Ureter (tissue), 1 donor: ENCODE data around the gene HERC2. TPM values are rescaled to one million over a fixed set of nuclear protein-coding genes. Genes with fewer than 3 reads are reported as not detected.

ENCODE experiments used
- DNase-seq: peaks from one replicate; pipeline ENCODE4 v3.0.0-alpha.2; 2020; ENCODE audit warnings: low spot score
- total RNA-seq: library from RNA; stranded (reverse); gene quantifications from one replicate; pipeline ENCODE4 v1.2.4, GENCODE V29; 2023
- donor health status: DM: yes; HTN: yes; CAD: no.

The HERC2 gene
- total RNA-seq, 1 donor from 2014 or later, result 83.2 TPM

DNA sequence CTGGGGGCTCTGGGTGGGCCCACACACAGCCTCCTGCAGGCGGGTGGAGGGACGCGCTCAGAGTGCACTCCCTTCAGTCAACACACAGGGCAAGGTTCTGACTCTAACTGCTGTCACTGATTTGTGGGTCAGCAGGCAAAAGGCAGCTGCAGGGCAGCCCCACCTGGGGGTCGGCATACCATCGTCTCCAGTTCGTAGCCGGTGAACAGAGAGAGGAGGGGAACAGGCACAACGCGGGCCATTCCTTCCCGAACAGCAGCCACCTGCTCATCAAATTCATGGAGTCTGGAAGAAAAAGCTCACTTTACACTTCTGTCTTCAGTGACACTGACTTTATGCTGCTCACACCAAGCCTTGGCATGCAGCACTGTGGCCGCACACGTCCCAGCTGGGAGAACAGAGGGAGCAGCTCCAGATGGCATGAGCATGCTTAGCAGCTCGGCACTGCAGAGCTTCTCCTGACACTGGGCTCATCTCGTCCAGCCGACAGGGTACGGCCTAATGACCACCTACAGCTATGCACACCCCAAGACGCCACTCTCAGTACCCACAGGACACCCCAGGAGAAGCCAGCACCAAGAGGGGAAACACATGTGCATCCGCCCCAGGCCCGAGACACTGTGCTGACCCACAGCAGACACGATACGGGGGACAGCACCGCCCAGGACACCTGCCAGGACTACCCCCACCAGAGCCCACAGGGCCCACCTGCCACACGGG, 208.4 kb downstream of the HERC2 start:
- no peak for DNase-seq

DNA sequence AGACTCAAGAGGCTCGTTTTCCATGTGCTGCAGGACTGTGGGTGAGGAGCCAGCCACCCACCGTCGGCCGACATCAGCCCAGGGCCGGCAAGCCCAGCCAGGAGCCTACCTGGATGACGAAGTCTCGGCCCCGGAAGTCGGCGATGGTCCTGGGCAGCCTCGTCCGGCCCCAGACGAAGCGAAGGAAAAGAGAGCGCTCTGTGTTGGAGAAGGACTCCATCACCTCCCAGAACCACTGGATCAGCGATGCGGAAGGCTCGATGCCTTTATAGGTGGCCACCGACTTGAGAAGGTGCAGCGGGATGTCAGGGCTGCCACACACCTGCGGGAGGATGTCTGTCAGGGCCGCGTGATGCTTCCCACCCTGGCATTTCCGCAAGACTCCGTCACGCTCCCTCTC, 209.0 kb downstream of the HERC2 start:
- DNase-seq, result no peak

DNA sequence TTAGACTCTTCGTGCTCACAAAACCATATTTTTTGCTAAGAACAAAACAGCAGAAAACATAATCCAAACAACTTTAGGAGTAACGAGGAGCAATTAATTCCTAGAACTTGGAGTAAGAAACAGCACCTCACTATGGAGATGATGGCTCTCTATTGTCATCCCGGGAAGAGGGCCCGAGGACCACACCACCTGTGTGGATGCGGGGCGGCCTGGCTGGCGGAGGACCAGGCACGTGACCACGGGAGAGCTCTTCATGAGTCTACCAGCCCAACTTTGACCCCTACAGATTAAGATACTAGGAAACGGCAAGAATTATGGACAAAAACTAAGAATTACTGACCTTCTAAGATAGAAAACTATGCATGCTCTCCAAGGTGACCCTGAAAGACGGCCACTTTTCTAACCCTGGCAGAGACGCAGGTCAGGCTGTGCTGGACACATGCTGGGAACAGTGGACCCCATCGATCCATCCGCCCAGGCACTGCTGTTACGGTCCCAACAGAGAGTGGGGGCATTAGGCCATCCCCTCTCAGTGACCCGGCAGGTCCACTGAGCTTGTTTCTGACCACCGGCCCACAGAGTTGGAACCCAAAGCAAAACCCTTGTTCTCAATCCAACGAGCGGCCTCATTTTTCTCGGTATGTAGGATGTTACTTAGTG, 209.7 kb downstream of the HERC2 start:
- DNase-seq, result no peak

DNA sequence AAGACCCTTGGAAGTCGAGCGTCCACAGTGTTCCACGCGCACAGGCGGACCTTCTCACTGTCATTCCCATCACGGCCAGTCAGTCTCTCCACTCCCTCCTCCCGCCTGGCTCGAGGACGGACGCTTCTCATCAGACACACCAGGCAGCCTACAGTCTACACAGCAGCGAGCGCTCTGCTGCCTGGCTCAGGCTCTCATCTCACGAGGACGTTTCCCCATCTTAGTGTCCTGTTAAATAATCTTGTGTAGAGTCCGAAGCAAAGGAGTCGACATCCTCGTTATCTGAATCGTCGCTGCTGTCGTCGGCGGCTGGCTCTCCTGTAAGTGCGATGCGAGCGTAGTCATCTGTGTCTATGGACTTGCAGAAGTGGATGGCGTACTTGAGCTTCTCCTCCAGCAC, 210.4 kb downstream of the HERC2 start:
- DNase-seq, result no peak

DNA sequence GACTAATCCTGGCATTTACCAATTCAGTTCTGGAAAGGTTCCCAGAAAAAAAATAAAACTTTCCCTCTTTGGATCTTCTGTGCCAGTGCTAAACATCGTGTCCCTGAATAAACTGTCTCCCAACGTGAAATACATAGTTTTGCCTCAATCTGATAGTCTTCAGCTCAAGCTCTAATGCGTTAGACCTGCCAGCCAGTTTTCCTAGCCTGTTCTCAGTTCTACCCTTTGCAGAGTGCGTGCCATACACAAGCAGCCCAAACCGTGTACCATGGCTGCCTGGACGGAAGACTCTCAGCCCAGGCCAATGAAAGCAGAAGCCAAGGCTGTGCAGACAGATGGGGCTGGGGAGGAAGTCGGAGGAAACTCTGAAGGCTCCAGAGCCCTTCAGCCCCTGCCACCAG, 211.5 kb downstream of the HERC2 start:
- DNase-seq, result no peak

DNA sequence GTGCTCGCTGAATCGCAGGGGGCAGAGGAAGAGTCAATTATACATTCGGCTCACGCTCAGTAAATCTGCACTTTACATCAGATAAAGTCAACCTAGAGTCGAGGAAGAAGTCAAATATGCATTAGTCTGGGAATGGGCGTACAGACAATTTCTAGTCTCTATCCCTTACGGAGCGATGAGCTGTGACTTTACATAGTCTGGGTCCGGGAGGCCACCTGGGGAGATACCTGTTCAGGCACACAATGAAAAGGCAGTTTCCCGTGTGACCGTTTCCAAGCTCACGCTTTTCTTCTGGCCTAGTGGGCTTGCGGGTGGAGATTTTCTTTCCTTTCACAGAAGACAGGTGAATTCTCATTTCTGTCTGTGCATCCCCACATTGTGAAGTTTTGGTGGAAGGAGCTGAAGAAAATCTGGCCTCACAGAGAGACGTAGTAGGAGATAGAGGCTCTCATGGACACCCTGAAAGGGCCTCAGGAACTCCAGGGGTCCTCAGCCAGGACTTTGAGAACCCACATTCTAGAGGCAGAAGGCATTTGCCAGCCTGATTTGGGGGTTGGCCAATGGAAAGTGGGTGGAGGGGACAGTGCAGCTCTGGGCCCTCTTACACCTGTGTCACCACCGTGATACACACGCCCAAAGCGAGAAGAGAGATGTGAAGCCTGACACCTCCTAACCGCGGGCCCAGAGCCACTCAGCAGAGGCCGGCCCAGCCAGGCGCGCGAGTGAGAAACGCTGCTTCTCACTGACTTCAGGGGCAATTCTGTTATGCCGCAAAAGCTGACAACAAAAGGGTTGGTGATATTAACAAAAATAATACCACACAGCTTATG, 212.1 kb downstream of the HERC2 start:
- DNase-seq, result no peak

DNA sequence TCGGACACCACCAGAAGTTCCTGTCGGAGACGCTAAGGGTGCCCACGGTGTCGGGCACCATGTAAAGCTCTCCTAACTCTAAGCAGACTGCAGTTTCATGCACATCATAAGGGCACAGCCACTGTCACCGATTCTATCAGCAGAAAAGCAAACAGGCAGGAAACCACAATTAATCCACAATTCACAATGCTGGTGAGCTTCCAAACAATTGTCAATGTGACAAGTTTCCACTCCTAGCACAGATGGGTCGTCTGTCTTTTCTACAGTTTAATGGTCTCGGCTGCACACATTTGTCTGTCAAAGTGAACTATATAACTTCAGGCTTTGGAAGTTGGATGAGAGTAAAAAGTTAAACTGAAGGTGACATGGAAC, 214.1 kb downstream of the HERC2 start:
- DNase-seq, result no peak

DNA sequence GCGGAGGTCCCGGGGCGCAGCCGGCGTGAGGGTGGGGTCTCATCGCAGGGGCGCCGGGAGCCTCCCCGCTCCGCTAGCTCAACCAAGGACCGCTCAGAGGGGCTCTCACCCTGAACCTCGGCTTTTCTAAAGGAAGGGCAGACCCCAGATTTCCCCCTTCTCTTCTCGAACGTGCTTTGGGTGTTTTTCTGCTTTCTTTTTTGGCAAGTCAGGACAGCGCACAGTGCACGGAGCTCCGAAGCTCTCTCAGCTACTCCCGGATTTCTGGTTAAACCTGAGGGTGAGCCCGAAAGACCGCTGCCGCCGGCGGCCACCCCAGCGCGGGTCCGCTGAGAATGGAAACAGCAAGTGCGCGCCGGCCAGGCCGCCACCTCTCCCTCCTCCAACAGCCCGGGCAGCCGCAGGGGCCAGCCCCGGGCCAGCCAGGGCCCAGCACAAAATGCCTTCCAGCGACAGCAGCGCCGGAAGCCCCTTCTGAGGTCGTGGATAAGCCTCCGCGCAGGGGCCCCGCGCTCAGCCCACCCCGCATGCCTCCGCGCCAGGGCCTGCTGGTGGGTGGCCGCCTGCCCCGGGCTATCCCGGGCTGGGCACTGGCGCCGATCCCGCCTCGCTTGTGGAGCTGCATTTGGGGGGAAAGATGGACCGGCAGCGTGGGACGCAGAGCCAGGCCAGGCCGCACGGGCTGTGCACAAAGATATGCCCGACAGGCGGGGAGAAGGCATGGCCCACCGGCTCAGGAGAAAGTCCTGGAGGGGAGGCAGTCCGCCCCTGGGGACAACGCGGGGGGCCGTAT, 214.7 kb downstream of the HERC2 start:
- DNase-seq, result no peak

DNA sequence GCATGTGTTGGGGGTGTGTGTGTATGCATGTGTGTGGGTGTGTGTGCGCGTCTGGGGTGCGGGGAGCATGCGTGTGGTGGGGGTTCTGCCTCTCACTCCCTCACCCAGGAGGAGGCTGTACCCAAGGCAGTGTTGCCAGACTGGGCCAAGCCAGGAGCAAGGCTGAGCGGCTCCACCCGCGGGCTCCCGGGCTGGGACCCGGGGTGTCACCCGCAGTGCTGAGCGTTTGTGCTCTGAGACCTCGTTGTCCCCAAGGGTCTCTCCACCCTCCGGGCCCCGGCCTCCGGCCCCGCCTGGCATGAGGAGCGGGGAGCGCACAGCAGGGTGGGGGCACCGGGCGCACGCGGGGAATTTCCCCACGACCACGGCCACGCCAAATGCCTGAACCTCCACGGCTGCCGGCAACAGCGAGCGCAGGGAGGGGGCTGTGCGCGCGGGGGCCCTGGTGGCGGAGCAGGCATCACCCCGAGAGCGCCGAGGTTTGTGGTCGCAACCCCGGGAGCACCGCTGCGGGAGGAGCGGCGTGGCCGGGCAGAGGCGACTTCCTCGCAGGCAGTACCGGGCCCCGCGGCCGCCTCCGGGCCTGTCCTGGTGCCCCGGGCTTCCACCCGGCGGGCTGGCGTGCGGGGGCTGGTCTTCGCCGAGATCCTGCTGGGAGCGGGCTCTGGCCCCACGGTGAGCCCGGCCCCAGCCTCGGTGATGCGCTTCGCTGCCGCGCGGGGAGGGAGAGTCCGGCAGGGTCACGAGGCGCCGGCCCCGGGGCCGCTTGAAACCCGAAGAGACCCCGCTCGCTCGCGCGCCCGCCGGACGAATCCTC, 215.5 kb downstream of the HERC2 start:
- no peak for DNase-seq

DNA sequence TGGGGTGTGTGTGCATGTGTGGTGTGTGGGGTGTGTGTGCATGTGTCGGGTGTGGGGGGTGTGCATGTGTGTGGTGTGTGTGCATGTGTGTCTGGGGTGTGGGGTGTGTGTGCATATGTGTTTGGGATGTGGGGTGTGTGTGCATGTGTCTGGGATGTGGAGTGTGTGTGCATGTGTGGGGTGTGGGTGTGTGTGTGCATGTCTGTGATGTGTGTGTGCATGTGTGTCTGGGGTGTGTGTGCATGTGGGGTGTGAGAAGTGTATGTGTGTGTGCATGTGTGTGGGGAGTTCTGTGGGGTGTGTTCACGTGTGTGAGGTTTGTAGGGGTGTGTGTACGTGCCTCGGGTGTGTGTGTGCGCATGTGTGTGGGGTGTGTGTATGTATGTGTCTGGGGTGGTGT, 216.2 kb downstream of the HERC2 start:
- no peak for DNase-seq

DNA sequence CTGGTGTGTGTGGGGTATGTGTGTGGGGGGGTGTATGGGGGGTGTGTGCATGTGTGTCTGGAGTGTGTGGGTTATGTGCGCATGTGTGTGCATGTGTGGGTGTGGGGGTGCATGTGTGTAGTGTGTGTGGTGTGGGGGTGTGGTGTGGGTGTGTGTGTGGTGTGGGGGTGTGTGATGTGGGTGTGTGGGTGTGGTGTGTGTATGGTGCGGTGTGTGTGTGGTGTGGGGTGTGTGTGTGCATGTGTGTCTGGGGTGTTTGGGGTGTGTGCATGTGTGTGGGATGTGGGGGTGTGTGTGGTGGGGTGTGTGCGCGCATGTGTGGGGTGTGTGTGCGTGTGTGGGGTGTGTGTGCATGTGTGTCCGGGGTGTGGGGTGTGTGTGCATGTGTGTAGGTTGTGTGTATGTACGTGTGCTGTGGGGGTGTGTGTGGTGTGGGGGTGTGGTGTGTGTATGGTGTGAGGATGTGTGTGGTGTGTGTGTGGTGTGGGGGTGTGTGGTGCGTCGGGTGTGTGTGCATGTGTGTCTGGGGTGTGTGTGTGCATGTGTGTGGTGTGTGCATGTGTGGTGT, 216.7 kb downstream of the HERC2 start:
- no peak for DNase-seq

DNA sequence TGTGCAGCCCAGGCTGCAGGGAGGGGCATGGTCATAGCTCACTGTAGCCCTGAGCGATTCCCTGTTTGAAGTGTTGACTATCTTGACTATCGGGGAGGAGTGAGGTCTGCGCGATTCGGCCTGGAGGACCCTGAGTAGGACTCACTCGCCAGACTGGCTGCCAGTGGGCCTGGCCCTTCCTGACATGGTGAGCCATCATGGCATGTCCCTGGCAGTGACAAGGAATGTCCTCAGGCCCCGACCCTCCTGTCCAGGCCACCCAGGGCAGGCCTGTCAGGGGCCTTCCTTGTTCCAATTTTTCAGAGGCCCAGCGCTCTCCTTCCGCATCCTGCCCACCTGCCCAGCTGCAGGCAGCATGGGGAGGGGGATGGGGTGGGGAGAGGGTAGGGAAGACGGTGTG, 217.7 kb downstream of the HERC2 start:
- no peak for DNase-seq

DNA sequence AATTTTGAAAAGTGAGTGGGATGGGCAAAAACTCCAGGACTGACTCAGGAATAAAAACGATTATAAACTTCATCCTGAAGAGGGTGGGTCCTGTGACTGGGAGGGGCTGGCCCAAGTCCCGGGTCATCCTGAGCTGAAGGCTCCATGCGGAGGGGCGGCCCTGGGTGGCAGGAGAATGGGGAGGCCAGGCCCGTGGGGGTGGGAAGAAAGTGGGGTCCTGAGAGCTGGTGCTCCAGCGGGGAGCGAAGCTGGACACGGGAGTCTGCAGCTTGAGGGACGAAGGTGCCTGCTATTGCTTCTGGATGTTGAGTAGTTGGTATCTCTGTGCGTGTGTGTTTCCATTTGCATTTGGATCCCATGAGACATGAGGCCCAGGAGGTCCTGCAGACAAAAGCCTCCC, 218.1 kb downstream of the HERC2 start:
- no peak for DNase-seq

DNA sequence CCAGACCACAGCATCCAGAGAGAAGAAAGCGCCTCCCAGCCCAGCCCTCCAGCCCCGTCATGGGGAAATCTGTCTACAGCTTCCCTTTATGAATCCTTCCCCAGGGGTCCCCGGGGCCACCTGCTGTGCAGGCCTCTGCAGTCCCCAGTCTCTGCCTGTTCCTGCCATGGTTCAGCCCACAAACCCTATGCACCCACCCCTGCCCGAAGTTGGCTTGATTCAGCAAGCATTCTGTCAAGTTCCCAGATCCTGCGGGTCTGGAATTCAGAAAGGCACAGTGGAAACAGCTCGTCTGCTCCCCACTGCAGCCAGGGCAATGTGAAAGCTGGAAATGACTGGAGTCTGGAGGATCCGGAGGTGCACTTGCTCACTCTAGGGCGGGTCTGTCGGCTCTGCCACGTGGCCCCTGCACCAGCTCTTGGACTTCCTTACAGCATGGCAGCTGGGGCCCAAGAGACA, 220.0 kb downstream of the HERC2 start:
- DNase-seq, result no peak

DNA sequence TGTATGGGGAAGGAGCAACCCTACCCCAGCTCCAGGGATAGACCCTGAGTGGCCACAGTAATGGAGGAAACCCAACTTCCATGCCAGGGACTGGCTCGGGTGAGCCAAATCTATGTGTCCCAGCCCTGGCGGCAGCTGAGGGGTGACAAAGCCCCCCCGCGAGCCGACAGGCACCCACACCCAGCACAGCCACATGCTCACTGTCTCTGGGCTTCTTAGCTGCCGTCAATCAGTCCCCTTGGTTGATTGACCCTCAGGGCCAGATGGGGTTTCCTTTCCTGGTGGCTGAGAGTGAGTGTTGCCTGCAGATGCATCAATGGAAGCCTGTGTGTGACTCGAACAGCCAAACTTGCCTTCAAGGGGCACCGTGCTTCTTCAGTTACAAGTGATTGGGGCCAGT, 220.8 kb downstream of the HERC2 start:
- DNase-seq, result no peak

DNA sequence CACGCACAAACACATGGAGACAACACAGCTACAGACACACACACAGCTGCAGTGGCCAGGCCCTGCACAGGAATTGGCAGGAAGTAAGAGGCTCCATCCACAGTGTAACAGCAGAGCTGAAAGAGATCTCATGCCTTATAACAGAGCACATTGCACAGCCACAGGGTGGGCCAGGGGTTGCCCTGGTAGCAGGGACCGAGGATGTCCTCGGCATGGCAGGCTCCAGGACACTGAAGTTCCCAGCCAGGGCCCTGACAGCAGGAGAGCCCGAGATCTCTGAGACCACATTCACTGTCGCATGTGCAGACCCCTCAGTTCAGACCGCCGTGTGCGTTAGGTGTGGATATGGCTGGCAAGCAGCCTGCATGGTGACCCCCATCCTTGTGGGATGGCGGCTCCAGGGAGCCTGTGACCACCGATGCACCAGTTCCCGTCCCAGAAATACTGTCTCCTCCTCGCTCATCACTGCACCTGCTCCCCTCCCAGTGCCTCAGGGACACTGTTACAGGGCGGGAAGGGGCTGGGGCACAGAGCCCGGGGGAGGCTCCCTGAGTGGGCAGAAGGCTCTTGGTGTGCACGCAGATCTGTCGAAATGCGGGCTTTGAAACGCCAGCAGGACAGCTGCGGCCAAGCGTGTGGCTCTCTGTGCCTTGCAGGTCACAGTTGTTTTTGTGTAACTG, 221.3 kb downstream of the HERC2 start:
- no peak for DNase-seq

DNA sequence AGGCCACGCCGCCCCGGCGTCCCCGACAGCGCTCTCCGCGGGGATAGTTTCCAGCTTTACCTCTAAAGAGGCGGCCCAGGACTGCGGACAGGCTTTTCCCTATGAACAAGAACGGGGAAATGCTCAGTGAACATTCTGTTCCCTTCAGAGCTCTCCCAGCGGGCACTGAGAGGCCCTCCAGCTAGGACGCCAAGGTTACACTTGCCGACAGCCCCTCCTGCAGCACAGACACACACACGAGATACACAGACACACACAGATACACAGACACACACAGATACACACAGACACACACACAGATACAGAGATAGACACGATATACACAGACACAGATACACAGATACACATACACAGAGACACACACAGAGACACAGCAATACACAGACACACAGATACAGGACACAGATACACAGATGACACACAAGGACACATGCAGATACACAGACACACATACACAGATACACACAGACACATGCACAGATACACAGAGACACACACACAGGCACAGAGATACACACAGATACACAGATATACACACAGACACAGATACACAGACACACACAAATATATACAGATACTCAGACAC, 222.3 kb downstream of the HERC2 start:
- DNase-seq, result peak; percentile 0

DNA sequence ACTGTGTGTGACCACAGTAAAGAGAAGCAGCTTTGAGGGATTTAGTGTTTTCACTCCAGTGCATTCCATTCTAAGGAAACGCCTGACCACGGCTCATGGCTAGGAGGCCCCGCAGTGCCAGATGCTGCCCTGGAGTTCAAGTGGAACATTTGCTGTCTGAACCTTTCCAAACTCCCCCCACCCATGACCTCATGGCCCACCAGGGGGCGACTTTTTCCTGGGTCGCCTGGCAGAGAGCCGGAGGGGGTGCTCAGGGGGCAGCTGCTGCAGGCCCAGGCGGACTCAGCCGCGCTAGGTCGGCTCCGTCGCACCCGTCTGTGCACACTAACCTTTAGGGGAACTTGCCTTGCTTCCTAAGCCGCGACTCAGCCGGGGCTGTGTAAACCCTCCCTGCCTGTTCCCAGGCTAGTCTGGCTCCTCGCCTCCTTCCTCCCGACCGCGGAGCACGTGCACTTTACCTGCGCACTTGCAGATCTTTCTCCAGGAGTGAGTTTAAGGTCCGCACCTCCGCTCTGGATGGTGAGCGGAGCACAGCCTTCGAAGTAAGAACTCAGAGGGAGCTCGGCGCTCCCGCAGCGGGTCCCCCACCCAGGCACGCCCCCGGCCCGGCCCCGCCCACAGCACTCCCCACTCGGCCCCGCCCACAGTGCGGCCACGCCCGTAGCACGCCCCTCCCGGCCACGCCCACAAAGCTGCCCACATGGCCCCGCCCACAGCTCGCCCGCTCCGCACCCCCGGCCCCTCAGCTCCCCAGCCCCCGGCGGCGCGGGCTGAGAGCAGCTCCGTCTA, 223.0 kb downstream of the HERC2 start, which contains the start of gene OCA2:
OCA2 (minus strand) TSS at position 550 of the 789 bp plus-strand sequence. CDS start 17,441 bp downstream, outside the sequence.
- peak; percentile 57 for DNase-seq

DNA sequence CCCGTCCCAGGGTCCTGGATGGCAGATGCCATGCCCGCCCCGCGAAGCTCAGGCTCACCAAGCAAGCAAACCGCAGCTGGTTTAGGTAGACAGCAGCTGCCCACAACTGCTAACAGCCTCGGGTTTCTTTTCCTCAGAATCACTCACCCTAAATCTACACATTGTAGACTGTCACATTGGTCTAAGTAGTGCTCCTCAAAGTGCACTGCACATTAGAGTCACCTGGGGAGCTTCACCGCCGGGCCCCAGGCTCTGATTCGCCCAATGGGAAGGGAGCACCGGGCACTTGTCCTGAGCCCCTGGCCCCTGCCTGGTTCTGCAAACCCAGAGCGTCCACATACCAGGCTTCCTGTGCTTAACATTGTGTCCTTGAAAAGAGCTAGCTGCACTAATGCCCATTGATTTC, 223.6 kb downstream of the HERC2 start:
- DNase-seq, result peak; percentile 31
